H7 (cell line): ENCODE results near the gene EIF4G3. TPM values are rescaled to one million over a fixed set of nuclear protein-coding genes. Genes with fewer than 3 reads are reported as not detected.

Source experiments
- DNase-seq: peaks from one replicate; pipeline ENCODE4 v3.0.0; 2012
- H3K27me3 ChIP-seq: 2 replicates; pipeline ENCODE4 v1.6.0; 2011; ENCODE audit warnings: mild to moderate bottlenecking, low read length; ENCODE audit not compliant: control insufficient read depth, insufficient read depth
- H3K36me3 ChIP-seq: replicated peaks from 2 replicates; pipeline ENCODE4 v1.5.1; 2011; ENCODE audit warnings: low read length; ENCODE audit not compliant: control insufficient read depth, insufficient read depth
- H3K4me3 ChIP-seq: 2 replicates; pipeline ENCODE4 v1.5.1; 2011; ENCODE audit warnings: low read depth, mild to moderate bottlenecking, control low read depth, low read length, moderate library complexity; ENCODE audit not compliant: insufficient read depth
- total RNA-seq: library from RNA; depleted of rRNA; stranded (reverse); fragments of >200 nt; shearing (Covaris generic); gene quantifications from 2 replicates; pipeline ENCODE4 v1.2.3, GENCODE V29; 2014

The EIF4G3 gene
- total RNA-seq, 1 experiment from 2014 or later, result 56.7 TPM

GRCh38 chr1:21021311-21021710 lies 155.4 kb downstream of the EIF4G3 start:
- no peak for DNase-seq
- no peak overlapping the region for H3K4me3 ChIP-seq
- H3K27me3 ChIP-seq, result no peaks in the 10 kb centered on the region
- no peaks in the 10 kb centered on the region for H3K36me3 ChIP-seq

GRCh38 chr1:21020151-21020550 lies 156.5 kb downstream of the EIF4G3 start:
- H3K27me3 ChIP-seq, result no peaks in the 10 kb centered on the region
- H3K4me3 ChIP-seq, result no peak overlapping the region
- no peaks in the 10 kb centered on the region for H3K36me3 ChIP-seq
- no peak for DNase-seq

GRCh38 chr1:21018673-21019072 lies 158.0 kb downstream of the EIF4G3 start:
- H3K4me3 ChIP-seq, result no peak overlapping the region
- H3K36me3 ChIP-seq, result no peaks in the 10 kb centered on the region
- DNase-seq, result no peak
- no peaks in the 10 kb centered on the region for H3K27me3 ChIP-seq

GRCh38 chr1:21013510-21013909 lies 163.2 kb downstream of the EIF4G3 start:
- no peaks in the 10 kb centered on the region for H3K27me3 ChIP-seq
- no peaks in the 10 kb centered on the region; the same call in 1 of the 2 replicates for H3K36me3 ChIP-seq
- DNase-seq, result no peak
- H3K4me3 ChIP-seq, result no peak overlapping the region

DNA sequence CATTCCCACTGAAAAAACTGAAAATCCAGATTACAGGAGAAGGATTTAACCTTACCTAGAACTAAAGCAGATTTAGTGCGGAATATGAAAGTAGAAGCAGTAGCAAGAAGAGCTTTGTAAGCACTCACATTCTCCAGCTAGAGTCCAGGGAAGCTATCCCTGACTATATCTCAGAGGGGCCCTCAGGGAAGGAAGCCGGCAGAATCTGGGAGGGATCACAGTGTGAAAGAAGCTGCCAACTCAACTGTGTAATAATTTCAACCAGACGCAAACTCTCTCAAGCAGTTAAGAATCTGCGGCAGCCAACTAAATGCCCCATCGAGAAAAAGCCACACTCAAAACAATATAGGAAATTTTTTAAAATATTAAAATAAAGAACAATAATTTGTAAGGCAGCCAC lies 163.8 kb downstream of the EIF4G3 start:
- H3K27me3 ChIP-seq, result no peaks in the 10 kb centered on the region
- no peak for DNase-seq

DNA sequence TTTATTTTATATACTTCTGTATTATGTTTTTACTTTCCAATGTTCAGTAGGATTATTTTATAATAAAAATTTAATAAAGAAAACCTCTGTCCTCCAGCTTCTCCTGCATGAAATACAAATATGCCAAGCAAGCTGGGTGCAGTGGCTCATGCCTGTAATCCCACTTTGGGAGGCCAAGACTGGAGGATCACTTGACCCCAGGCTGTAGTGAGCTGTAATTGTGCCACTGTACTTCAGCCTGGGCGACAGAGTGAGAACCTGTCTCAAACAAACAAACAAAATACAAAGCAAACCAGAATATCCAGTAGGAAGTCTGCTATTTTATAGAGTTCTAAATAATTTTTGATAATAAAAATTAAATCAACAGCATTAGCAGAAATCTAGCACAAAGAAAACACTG lies 168.8 kb downstream of the EIF4G3 start:
- DNase-seq, result no peak
- H3K27me3 ChIP-seq, result no peaks in the 10 kb centered on the region
- H3K36me3 ChIP-seq, result no peaks in the 10 kb centered on the region
- H3K4me3 ChIP-seq, result no peak overlapping the region

More for the DNA sequence above, 163.8 kb downstream of the EIF4G3 start:
- no peak overlapping the region for H3K4me3 ChIP-seq
- H3K36me3 ChIP-seq, result no peaks in the 10 kb centered on the region; the same call in 1 of the 2 replicates

DNA sequence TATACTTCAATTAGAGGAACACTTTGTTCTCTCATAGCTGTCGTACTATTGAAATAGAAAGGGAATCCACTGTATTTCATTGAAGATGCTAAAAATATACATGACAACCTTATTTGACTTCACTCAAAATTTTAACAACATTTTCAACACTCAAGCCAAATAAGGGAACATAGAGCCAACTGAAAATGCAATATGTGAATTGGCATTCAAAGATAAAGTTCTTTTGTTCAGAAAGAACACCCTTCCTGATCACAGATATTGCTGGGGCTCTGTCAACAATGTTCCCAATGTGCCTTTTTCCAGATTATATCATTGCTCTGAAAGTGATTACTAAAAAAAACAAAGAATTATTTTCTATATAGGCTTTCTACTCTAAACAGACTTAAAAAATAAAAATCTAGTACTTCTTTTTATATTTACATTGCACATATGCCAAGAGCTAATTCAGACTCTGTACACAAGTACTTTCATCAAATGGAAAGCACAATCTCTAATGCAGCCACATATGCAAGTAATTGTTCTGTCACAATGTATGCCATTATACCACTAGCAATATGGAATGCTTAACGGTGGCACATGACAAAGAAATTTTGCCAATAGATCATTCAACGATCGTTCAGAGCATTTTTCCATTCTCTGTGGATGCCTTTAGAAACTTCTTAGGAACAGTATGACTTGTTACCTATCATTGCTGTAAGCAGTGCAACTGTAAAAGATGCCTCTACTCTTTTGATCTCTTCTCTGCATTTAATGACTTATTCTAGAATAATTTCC lies 171.0 kb downstream of the EIF4G3 start:
- no peaks in the 10 kb centered on the region for H3K27me3 ChIP-seq
- no peak overlapping the region for H3K4me3 ChIP-seq
- no peak for DNase-seq
- H3K36me3 ChIP-seq, result no peaks in the 10 kb centered on the region

- Histone ChIP-seq H3K36me3 (no peaks in the 10 kb centered on the region), H3K27me3 (no peaks in the 10 kb centered on the region), H3K4me3 (no peak overlapping the region)
- DNase-seq, result no peak
Measured at GRCh38 chr1:21003281-21004045, 173.2 kb downstream of the EIF4G3 start.

DNA sequence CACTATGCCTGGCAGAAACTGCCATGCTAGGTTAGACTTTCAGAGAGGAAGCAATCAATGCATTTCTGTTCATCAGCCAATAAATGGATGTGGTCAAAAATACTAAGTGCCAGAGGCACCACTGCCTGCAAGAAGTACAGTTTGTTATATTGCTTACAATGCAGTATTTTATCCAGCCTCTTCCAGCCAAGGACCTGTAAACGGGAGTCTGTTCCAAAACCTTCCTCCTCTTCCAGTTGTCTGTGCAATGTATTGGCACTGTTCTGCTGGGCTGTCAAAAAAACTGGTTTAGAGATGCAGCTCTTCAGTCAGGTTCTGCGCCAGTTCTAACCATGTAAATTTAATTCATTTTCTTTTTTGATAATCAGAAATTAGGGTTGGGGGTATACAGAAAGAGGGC lies 175.7 kb downstream of the EIF4G3 start:
- H3K36me3 ChIP-seq, result no peaks in the 10 kb centered on the region
- no peak overlapping the region for H3K4me3 ChIP-seq
- DNase-seq, result no peak
- H3K27me3 ChIP-seq, result no peaks in the 10 kb centered on the region

DNA sequence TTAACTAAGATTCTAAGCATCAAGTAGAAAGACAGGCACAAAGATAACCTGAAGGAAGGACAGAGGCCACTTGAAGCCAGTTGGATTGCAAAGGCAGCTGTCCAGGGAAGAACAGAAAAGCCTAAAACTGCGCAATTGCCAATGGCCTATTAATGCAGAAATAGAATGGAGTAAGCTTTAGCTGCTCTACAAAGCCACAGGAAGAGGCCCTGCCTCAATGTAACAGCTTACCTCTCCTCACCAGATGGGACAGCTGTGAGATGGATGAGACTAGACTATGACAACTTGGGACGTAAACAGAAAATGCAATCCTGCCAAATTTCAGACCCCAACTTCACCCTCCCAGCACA lies 176.5 kb downstream of the EIF4G3 start:
- no peak overlapping the region for H3K4me3 ChIP-seq
- no peak for DNase-seq
- no peaks in the 10 kb centered on the region for H3K36me3 ChIP-seq
- no peaks in the 10 kb centered on the region for H3K27me3 ChIP-seq

GRCh38 chr1:20999525-21000244 lies 177.0 kb downstream of the EIF4G3 start:
- H3K4me3 ChIP-seq, result no peak overlapping the region
- H3K36me3 ChIP-seq, result no peaks in the 10 kb centered on the region
- DNase-seq, result no peak
- no peaks in the 10 kb centered on the region for H3K27me3 ChIP-seq

- no peaks in the 10 kb centered on the region for H3K36me3 ChIP-seq
- H3K4me3 ChIP-seq, result no peak overlapping the region
- H3K27me3 ChIP-seq, result no peaks in the 10 kb centered on the region
- DNase-seq, result no peak
Measured at GRCh38 chr1:20998826-20999225, 177.9 kb downstream of the EIF4G3 start.

GRCh38 chr1:20997602-20998224 lies 179.0 kb downstream of the EIF4G3 start:
- H3K4me3 ChIP-seq, result no peak overlapping the region
- no peaks in the 10 kb centered on the region for H3K27me3 ChIP-seq
- no peak for DNase-seq
- no peaks in the 10 kb centered on the region for H3K36me3 ChIP-seq

DNA sequence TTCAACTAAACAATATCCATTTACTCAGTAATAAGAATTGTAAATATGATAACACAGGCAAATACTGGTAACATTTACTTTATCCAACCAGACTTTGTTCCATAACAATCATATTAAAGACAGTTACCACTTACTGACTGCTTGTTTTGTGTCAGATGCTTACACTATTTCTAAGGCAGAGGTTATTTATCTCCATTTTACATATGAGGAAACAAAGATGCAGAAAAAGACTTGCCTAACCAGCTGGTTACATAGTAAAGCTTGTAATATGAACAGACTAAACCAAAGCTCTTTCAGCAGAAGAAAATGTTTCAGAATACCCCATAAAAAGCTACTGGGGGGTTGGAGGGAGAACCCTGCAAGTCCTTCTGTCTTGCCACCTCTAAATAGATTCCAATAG lies 180.1 kb downstream of the EIF4G3 start:
- Histone ChIP-seq H3K36me3 (no peaks in the 10 kb centered on the region), H3K27me3 (no peaks in the 10 kb centered on the region), H3K4me3 (no peak overlapping the region)
- no peak for DNase-seq
